GM12873 (cell line): Measurements from ENCODE around the gene SOX2.

Experiments
- TF ChIP-seq, protein P1 (sequence below): IDR thresholded peaks from 2 replicates; pipeline ENCODE4 v1.5.1; 2012; ENCODE audit warnings: low read depth, mild to moderate bottlenecking, moderate library complexity, low read length, control low read depth; ENCODE audit not compliant: insufficient read depth; ENCODE audit errors: missing control alignments

The SOX2 gene

DNA sequence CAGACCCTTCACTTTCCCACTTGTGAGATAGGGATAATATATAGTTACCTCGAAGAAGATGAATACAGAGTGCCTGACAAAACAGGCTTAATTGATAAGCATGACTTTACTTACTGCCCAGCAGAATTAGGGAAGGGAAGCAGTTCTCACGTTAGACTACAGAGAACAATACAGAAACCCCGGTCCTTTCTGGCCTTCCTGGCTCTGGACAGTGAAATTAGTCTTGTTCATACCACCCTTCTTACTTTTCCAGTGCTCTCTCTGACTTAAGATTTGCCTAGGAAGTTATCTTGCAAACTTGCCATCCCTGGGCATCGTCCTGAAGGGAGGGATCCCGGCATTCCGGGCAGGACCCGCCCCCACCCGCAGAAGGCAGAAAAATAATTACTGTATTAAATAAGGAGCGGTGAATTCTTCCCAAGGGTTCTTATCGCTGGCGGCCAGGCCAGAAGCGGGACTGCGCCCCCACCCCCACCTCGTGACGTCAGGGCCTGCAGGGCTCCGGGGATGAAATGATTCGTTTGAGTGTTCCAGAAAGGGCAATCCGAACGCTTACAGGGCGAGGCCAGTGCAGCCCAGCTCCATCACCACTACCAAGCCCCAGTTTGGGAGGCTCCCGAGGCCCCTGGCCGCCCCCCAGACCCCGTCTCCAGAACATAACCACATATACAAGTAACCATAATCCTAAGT, 8.4 kb downstream of the SOX2 start:
- TF ChIP-seq, protein P1, sequence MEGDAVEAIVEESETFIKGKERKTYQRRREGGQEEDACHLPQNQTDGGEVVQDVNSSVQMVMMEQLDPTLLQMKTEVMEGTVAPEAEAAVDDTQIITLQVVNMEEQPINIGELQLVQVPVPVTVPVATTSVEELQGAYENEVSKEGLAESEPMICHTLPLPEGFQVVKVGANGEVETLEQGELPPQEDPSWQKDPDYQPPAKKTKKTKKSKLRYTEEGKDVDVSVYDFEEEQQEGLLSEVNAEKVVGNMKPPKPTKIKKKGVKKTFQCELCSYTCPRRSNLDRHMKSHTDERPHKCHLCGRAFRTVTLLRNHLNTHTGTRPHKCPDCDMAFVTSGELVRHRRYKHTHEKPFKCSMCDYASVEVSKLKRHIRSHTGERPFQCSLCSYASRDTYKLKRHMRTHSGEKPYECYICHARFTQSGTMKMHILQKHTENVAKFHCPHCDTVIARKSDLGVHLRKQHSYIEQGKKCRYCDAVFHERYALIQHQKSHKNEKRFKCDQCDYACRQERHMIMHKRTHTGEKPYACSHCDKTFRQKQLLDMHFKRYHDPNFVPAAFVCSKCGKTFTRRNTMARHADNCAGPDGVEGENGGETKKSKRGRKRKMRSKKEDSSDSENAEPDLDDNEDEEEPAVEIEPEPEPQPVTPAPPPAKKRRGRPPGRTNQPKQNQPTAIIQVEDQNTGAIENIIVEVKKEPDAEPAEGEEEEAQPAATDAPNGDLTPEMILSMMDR = no peak

DNA sequence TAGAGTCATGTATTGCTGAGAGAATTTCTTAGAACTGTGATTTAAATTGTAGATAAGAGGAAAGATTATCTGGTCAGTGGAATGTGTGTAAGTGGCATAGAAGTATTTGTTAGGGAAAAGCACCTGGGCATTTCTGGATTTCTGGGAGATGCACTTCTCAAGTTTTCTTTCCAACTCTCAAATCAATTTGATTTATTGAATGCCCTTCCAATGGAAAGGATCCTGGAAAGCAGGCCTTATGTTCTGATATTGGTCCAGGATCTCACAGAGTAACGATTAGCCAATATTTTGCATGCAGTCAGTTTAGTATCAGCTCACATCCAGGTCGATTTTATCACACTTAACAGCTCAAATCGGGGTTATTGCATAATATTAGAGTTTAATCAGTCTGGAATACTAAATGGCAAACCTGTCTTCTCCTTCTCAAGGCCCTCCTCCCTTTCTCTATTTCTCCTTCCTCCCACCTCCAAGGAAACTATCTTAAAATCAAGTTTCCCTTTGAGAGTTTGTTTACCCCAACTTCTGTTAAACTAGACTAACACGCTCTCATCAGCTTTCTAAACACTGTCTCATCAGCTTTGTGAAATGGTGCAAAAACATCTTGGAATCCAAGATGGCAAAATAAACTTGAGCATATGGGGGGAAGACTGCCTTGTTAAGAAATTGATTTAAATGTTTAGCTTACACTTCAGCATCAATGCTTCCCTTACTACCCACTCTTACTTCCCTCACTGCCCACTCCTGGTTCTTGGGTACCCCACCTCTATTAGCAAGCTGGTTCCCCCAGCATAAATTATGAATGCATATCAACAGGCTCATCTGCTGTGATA, 9.5 kb downstream of the SOX2 start:
- TF ChIP-seq, protein P1 = no peak

DNA sequence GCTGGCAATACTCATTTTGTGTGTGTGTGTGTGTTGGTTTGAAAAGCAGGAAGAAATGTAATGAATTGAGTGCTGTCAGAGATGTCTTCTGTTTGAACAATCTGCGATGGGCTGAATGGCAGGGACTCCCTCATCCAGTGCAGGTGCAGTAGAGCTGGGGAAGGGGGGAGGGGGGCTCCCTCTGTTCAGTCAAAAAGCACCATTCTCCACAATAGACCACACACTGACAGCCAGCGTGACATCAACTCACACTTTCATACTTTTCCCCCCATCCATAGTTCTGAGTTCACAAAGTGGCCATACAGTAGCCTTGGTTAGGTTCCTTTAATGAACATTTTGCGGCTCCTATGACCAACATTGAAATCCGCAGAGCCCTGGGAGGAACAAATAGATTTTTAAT, 10.4 kb downstream of the SOX2 start:
- TF ChIP-seq, protein P1 = no peak

DNA sequence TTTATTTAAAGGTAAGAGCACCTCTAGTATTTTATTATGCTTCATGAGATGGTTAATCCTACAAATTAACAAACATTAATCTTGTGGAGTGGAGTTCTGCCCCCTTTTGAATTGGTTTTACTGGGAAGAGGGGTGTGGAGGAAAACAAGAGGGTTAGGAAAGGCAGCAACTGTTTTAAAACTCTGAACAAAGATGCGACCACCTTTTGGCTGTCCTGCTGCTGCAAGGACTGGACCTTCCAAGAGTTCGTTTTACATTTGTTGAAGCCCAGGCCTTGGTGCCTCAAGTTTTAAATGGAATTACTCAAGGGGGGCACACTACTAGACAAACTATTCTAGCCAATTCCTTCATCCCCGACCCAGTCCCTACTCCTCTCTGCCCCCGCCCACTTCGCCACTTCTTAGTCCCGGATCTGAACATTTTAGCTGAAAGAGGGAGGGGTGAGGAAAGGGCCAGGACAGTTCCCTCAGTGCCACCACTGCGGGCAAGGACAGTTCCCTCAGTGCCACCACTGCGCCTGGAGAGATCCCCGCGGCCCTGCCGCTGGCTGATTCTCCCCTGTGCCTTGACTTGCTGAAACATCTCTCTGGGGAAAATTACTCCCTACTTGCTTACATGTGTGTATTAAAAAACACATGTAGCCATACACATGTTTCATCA, 11.2 kb downstream of the SOX2 start:
- TF ChIP-seq, protein P1 = no peak

DNA sequence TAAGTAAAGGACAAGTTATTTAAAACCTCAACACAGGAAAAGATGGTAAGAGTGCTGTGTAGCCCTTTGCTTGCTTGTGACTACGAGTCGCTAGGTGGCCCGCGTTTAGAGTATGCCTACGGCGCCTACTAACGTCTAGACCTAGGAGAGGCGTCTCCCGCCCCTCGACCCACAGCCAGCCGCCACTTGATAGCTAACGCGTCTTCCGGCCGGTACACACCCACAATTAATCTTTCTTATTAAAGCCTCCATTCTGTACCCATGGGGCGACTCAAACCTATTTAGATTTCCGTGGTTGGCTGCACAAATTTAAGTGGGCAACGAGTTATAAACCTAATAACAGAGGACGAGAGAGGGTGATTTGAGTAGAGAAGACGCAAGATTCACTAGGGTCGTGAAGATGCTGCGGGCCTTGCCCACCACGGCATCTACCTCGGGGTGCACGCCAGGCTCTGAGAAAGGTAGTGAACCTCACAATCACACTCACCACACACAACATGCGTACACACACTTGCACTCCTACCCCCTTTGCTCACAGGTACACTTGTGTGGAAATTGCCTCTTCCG, 12.0 kb downstream of the SOX2 start:
- TF ChIP-seq, protein P1 = no peak

DNA sequence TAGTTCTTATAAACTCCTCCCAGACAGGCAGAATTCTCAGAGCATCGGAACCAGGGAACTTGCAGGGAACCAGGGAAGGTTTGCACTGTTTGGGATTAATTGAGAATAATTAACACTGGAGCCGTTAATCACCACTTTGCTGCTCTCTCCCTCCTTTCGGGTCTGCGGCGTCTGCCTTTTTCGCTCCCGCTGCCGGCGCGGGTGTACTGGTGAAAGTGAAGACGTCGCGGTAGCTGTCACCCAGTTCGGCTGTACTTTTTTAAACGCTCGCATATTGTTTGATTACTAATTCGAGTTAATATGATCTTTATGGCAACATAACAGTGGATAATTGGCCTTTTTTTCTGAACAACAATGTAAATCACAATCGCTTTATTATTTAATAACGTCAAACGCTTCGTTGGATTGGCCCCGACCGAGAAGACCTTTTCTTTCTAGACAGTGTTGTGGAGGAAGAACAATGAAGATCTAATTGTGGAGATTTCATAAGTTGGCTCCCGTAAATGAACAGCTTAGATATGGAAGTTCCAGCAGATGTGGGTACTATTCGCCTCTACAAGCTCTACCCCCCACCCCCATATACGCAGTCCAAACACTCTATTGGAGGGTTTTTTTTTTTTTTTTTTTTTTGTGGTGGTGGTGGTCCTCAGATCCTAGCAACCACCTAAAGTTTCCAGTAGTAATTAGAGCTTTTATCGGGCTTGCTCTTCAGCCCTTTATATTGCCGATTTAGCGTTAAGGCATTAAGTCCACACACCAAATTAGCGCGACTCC, 12.7 kb downstream of the SOX2 start:
- TF ChIP-seq, protein P1 = no peak
